Caco-2 (cell line): Measurements from ENCODE around the gene THRB. TPM values are rescaled to one million over a fixed set of nuclear protein-coding genes. Genes with fewer than 3 reads are reported as not detected.

ENCODE experiments used
- BruUV-seq: library from RNA; stranded (reverse); fragments of 400-500 nt; replicated peaks from 2 replicates; lab custom pipeline; 2021; lab: Mats Ljungman, UMichigan
- CTCF ChIA-PET: fragments of 300-600 bp; sonication (Branson Sonifier 250); formaldehyde crosslinking; loops from one replicate; lab custom pipeline; 2022; ENCODE audit warnings: antibody characterized with exemption; lab: Charles Lee
- POLR2A ChIA-PET: fragments of 300-600 bp; sonication (Branson Sonifier 250); formaldehyde crosslinking; loops from one replicate; lab custom pipeline; 2022; ENCODE audit warnings: antibody characterized with exemption; lab: Charles Lee
- DNase-seq, 2 experiments: peaks; one replicate each; pipeline versions ENCODE4 v3.0.0 to v3.0.0-alpha.2; 2020 to 2022
- H3K27me3 ChIP-seq: replicated peaks from 2 replicates; pipeline ENCODE4 v1.6.0; 2011; ENCODE audit warnings: low read length; ENCODE audit not compliant: control insufficient read depth, insufficient read depth
- H3K36me3 ChIP-seq: 2 replicates; pipeline ENCODE4 v1.5.1; 2011; ENCODE audit warnings: low read length; ENCODE audit not compliant: control insufficient read depth, insufficient read depth
- H3K4me1 ChIP-seq: fragments of 250-450 bp; sonication (Bioruptor Pico); 2 replicates; pipeline ENCODE4 v1.5.1; 2020; ENCODE audit warnings: mild to moderate bottlenecking
- H3K4me3 ChIP-seq: 2 replicates; pipeline ENCODE4 v1.5.1; 2011; ENCODE audit warnings: low read depth, mild to moderate bottlenecking, control low read depth, low read length
- H3K9me3 ChIP-seq: fragments of 250-450 bp; sonication (Bioruptor Pico); 2 replicates; pipeline ENCODE4 v1.5.1; 2020; ENCODE audit warnings: mild to moderate bottlenecking, moderate library complexity
- H3K27ac Mint-ChIP-seq: one replicate; pipeline ENCODE4 v1.8.0; 2022; ENCODE audit warnings: mixed read lengths; ENCODE audit not compliant: unreplicated experiment
- H3K27me3 Mint-ChIP-seq: one replicate; pipeline ENCODE4 v1.8.0; 2022; ENCODE audit warnings: mixed read lengths; ENCODE audit not compliant: insufficient read depth, unreplicated experiment
- H3K36me3 Mint-ChIP-seq: one replicate; pipeline ENCODE4 v1.8.0; 2022; ENCODE audit warnings: mild to moderate bottlenecking, mixed read lengths; ENCODE audit not compliant: insufficient read depth, unreplicated experiment
- H3K4me1 Mint-ChIP-seq: one replicate; pipeline ENCODE4 v1.8.0; 2022; ENCODE audit warnings: low read depth, mixed read lengths; ENCODE audit not compliant: unreplicated experiment
- H3K4me3 Mint-ChIP-seq: one replicate; pipeline ENCODE4 v1.8.0; 2022; ENCODE audit warnings: mild to moderate bottlenecking, moderate library complexity, mixed read lengths; ENCODE audit not compliant: unreplicated experiment
- H3K9me3 Mint-ChIP-seq: one replicate; pipeline ENCODE4 v1.8.0; 2022; ENCODE audit warnings: mixed read lengths; ENCODE audit not compliant: unreplicated experiment
- CTCF ChIP-seq, 2 experiments: fragments of 200-600 bp in 1 of 2; IDR thresholded peaks; 1 replicate in 1 of 2; 2 replicates in 1 of 2; pipeline versions ENCODE4 v1.5.1 to v1.8.0; 2011 to 2022; ENCODE audit warnings: antibody characterized with exemption in 1 of 2, control low read depth in 1 of 2, inconsistent platforms in 1 of 2, low read depth in 1 of 2, low read length in 1 of 2, mild to moderate bottlenecking in 1 of 2, moderate library complexity in 1 of 2; ENCODE audit not compliant: insufficient read depth in 1 of 2, severe bottlenecking in 1 of 2, unreplicated experiment in 1 of 2
- intact Hi-C: fragments of 100-400 bp; cut with micrococcal nuclease; formaldehyde crosslinking; loops from one replicate; pipeline ENCODE4 v1.10.0; 2022; ENCODE audit not compliant: unreplicated experiment
- total RNA-seq: library from RNA; stranded (reverse); gene quantifications from 2 replicates; pipeline ENCODE4 v1.2.3, GENCODE V29; 2022

THRB gene
- total RNA-seq, 1 experiment from 2014 or later: 19.4 TPM

- POLR2A ChIA-PET: no interaction called here
- no peak for DNase-seq
- no peak for TF ChIP-seq CTCF (IDR thresholded peaks at IDR 0.05; ENCODE audit: insufficient read depth in 1 of 2, low read depth in 1 of 2, low read length in 1 of 2, severe bottlenecking in 1 of 2, unreplicated experiment in 1 of 2)
- peaks cover 7% of the 10 kb centered on the region; the same call in 1 of the 2 replicates for H3K4me1 ChIP-seq
- Mint-ChIP-seq H3K9me3 (no peaks in the 10 kb centered on the region), H3K27ac (no peak overlapping the region), H3K4me3 (no peak overlapping the region), H3K4me1 (no peaks in the 10 kb centered on the region), H3K36me3 (no peaks in the 10 kb centered on the region), H3K27me3 (no peaks in the 10 kb centered on the region)
- H3K9me3 ChIP-seq: no peaks in the 10 kb centered on the region
- intact Hi-C loops: no loop called here
- no peaks in the 10 kb centered on the region for H3K27me3 ChIP-seq
- BruUV-seq: no TSS peak
- CTCF ChIA-PET: no interaction called here
- no peaks in the 10 kb centered on the region for H3K36me3 ChIP-seq
- H3K4me3 ChIP-seq: no peak overlapping the region
Measured at GRCh38 chr3:24471486-24471885, 23.2 kb downstream of the THRB start.

- no peak for DNase-seq
- Mint-ChIP-seq H3K36me3 (no peaks in the 10 kb centered on the region), H3K4me3 (no peak overlapping the region), H3K4me1 (no peaks in the 10 kb centered on the region), H3K27me3 (no peaks in the 10 kb centered on the region), H3K27ac (no peak overlapping the region), H3K9me3 (no peaks in the 10 kb centered on the region)
- TF ChIP-seq CTCF (IDR thresholded peaks at IDR 0.05; ENCODE audit: insufficient read depth in 1 of 2, low read depth in 1 of 2, low read length in 1 of 2, severe bottlenecking in 1 of 2, unreplicated experiment in 1 of 2): no peak
- ChIA-PET POLR2A (no interaction called here), CTCF (no interaction called here)
- intact Hi-C loops: no loop called here
- Histone ChIP-seq H3K9me3 (no peaks in the 10 kb centered on the region), H3K27me3 (no peaks in the 10 kb centered on the region), H3K4me3 (no peak overlapping the region), H3K4me1 (no peaks in the 10 kb centered on the region), H3K36me3 (no peaks in the 10 kb centered on the region)
- no TSS peak for BruUV-seq
Measured at GRCh38 chr3:24470277-24470676, 24.4 kb downstream of the THRB start.

DNA sequence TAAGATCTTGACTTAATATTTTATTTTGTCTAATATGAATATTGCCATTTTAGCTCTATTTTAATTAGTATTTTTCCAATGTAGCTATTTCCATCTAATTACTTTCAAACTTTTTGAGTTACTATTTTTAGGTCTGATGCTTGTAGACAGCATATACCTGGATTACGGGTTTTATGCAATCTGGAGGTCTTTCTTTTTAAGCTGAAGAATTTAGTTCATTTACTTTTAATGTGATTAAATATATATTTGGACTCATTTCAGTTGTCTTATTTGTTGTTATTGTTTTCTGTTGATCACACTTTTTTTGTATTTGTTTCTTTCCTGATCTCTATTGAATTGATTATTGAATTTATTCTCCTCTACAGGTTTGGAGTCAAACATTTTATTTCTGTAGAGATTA lies 30.3 kb downstream of the THRB start:
- peaks cover 12% of the 10 kb centered on the region; the same call in 1 of the 2 replicates for H3K4me1 ChIP-seq
- H3K4me3 ChIP-seq: no peak overlapping the region
- Mint-ChIP-seq H3K36me3 (no peaks in the 10 kb centered on the region), H3K4me1 (peaks cover 7% of the 10 kb centered on the region), H3K27ac (no peak overlapping the region), H3K4me3 (no peak overlapping the region), H3K27me3 (no peaks in the 10 kb centered on the region), H3K9me3 (no peaks in the 10 kb centered on the region)
- POLR2A ChIA-PET: no interaction called here
- DNase-seq: no peak
- TF ChIP-seq CTCF (IDR thresholded peaks at IDR 0.05; ENCODE audit: insufficient read depth in 1 of 2, low read depth in 1 of 2, low read length in 1 of 2, severe bottlenecking in 1 of 2, unreplicated experiment in 1 of 2): no peak
- CTCF ChIA-PET: no interaction called here
- intact Hi-C loops: no loop called here
- H3K27me3 ChIP-seq: no peaks in the 10 kb centered on the region
- BruUV-seq: no TSS peak
- no peaks in the 10 kb centered on the region; the same call in 1 of the 2 replicates for H3K9me3 ChIP-seq
- no peaks in the 10 kb centered on the region for H3K36me3 ChIP-seq
